Hippocampal formation (tissue), 2 donors: ENCODE data around the gene DNAI2.

Experiments
- DNase-seq, 2 donors: peaks; one replicate each; lab custom pipeline; 2025; lab: John Stamatoyannopoulos, UW

The DNAI2 gene

GRCh38 chr17:74361230-74362068, 87.4 kb downstream of the DNAI2 start, which contains the start of gene BTBD17:
TSS of gene BTBD17 (minus strand) at chr17:74361868. CDS start at chr17:74361819, 49 bp downstream.
- peak; percentile 48 to 67 for DNase-seq

- DNase-seq = no peak
Measured at GRCh38 chr17:74362069-74362405, 88.0 kb downstream of the DNAI2 start.

- DNase-seq = peak; percentile 23 to 52
Measured at GRCh38 chr17:74362810-74363498, 88.9 kb downstream of the DNAI2 start.
